ENCODE measurements around the gene LRMDA.
"Not testable (repeated sequence)": the region's sequence is repeated elsewhere in the genome, so short reads cannot be mapped to it uniquely, and the experiment has no call there.

The LRMDA gene

GRCh38 chr10:75616874-75617478 lies 185.6 kb downstream of the LRMDA start:
- no peak for DNase-seq

- DNase-seq: no peak
These were observed 186.2 kb downstream of the LRMDA start for GRCh38 chr10:75617485-75618155.

- no peak for DNase-seq
These were observed 188.2 kb downstream of the LRMDA start for GRCh38 chr10:75619635-75620034.

GRCh38 chr10:75620356-75620755 lies 188.9 kb downstream of the LRMDA start:
- no peak for DNase-seq

GRCh38 chr10:75621003-75621402 lies 189.6 kb downstream of the LRMDA start:
- DNase-seq: not testable (repeated sequence)

- no peak for DNase-seq
These were observed 191.1 kb downstream of the LRMDA start for GRCh38 chr10:75622503-75622902.

GRCh38 chr10:75623310-75624093 lies 192.1 kb downstream of the LRMDA start:
- no peak for DNase-seq

GRCh38 chr10:75624638-75625037 lies 193.2 kb downstream of the LRMDA start:
- DNase-seq: no peak

- no peak for DNase-seq
These were observed 199.3 kb downstream of the LRMDA start for GRCh38 chr10:75630746-75631145.

GRCh38 chr10:75632805-75633462 lies 201.5 kb downstream of the LRMDA start:
- DNase-seq: no peak

GRCh38 chr10:75633568-75633967 lies 202.1 kb downstream of the LRMDA start:
- DNase-seq: no peak

GRCh38 chr10:75634947-75635346 lies 203.5 kb downstream of the LRMDA start:
- DNase-seq: no peak

GRCh38 chr10:75638752-75639151 lies 207.3 kb downstream of the LRMDA start:
- no peak for DNase-seq

- no peak for DNase-seq
These were observed 208.3 kb downstream of the LRMDA start for GRCh38 chr10:75639736-75640135.

- no peak for DNase-seq
These were observed 209.0 kb downstream of the LRMDA start for GRCh38 chr10:75640381-75640780.

- no peak for DNase-seq
These were observed 209.4 kb downstream of the LRMDA start for GRCh38 chr10:75640803-75641202.

GRCh38 chr10:75643405-75643804 lies 212.0 kb downstream of the LRMDA start:
- no peak for DNase-seq

GRCh38 chr10:75643944-75644692 lies 212.7 kb downstream of the LRMDA start:
- DNase-seq: no peak

GRCh38 chr10:75645704-75646103 lies 214.3 kb downstream of the LRMDA start:
- DNase-seq: no peak

GRCh38 chr10:75646218-75646915 lies 214.9 kb downstream of the LRMDA start:
- no peak for DNase-seq

GRCh38 chr10:75646916-75647315 lies 215.5 kb downstream of the LRMDA start:
- DNase-seq: no peak

GRCh38 chr10:75647675-75648074 lies 216.3 kb downstream of the LRMDA start:
- no peak for DNase-seq

Measured in DMS153 (cell line).